ENCODE measurements around the gene KCNJ3. TPM values are rescaled to one million over a fixed set of nuclear protein-coding genes. Genes with fewer than 3 reads are reported as not detected.

KCNJ3 gene
- total RNA-seq, 1 donor from 2014 or later = 3.6 TPM

- DNase-seq = no peak
- Mint-ChIP-seq H3K9me3 (ENCODE audit: unreplicated experiment) (no peaks in the 10 kb centered on the region), H3K27ac (ENCODE audit: unreplicated experiment) (no peak overlapping the region), H3K27me3 (ENCODE audit: unreplicated experiment) (no peaks in the 10 kb centered on the region), H3K4me1 (ENCODE audit: low read depth, unreplicated experiment) (no peaks in the 10 kb centered on the region), H3K4me3 (ENCODE audit: unreplicated experiment) (no peak overlapping the region), H3K36me3 (ENCODE audit: unreplicated experiment) (peaks cover 9% of the 10 kb centered on the region)
- no peak for TF ChIP-seq CTCF (IDR thresholded peaks at IDR 0.05; ENCODE audit: partially characterized antibody, unreplicated experiment)
These were observed 25.8 kb downstream of the KCNJ3 start for GRCh38 chr2:154724194-154724797.

GRCh38 chr2:154740361-154740760, 41.9 kb downstream of the KCNJ3 start:
- no peak for TF ChIP-seq CTCF (IDR thresholded peaks at IDR 0.05; ENCODE audit: partially characterized antibody, unreplicated experiment)
- Mint-ChIP-seq H3K4me1 (ENCODE audit: low read depth, unreplicated experiment) (peaks cover 25% of the 10 kb centered on the region), H3K9me3 (ENCODE audit: unreplicated experiment) (peaks cover 3% of the 10 kb centered on the region), H3K36me3 (ENCODE audit: unreplicated experiment) (no peaks in the 10 kb centered on the region), H3K4me3 (ENCODE audit: unreplicated experiment) (peak overlapping the region; percentile 4), H3K27ac (ENCODE audit: unreplicated experiment) (peak overlapping the region; percentile 50), H3K27me3 (ENCODE audit: unreplicated experiment) (peaks cover 1% of the 10 kb centered on the region)
- DNase-seq = no peak

GRCh38 chr2:154758871-154759270, 60.4 kb downstream of the KCNJ3 start:
- Mint-ChIP-seq H3K27me3 (ENCODE audit: unreplicated experiment) (no peaks in the 10 kb centered on the region), H3K27ac (ENCODE audit: unreplicated experiment) (no peak overlapping the region), H3K4me1 (ENCODE audit: low read depth, unreplicated experiment) (no peaks in the 10 kb centered on the region), H3K4me3 (ENCODE audit: unreplicated experiment) (no peak overlapping the region), H3K36me3 (ENCODE audit: unreplicated experiment) (no peaks in the 10 kb centered on the region), H3K9me3 (ENCODE audit: unreplicated experiment) (no peaks in the 10 kb centered on the region)
- DNase-seq = no peak
- no peak for TF ChIP-seq CTCF (IDR thresholded peaks at IDR 0.05; ENCODE audit: partially characterized antibody, unreplicated experiment)

GRCh38 chr2:154762638-154763037, 64.1 kb downstream of the KCNJ3 start:
- Mint-ChIP-seq H3K27me3 (ENCODE audit: unreplicated experiment) (no peaks in the 10 kb centered on the region), H3K27ac (ENCODE audit: unreplicated experiment) (no peak overlapping the region), H3K9me3 (ENCODE audit: unreplicated experiment) (no peaks in the 10 kb centered on the region)

More at GRCh38 chr2:154762638-154763037, 64.1 kb downstream of the KCNJ3 start:
- no peak overlapping the region for H3K4me3 Mint-ChIP-seq (ENCODE audit: unreplicated experiment)
- DNase-seq = no peak
- H3K36me3 Mint-ChIP-seq (ENCODE audit: unreplicated experiment) = no peaks in the 10 kb centered on the region
- H3K4me1 Mint-ChIP-seq (ENCODE audit: low read depth, unreplicated experiment) = no peaks in the 10 kb centered on the region
- no peak for TF ChIP-seq CTCF (IDR thresholded peaks at IDR 0.05; ENCODE audit: partially characterized antibody, unreplicated experiment)

Measured in glutamatergic neuron (in vitro differentiated cells).